Duodenal mucosa (tissue), 2 donors: ENCODE results near the gene REV3L.
"Not testable (repeated sequence)": the region's sequence is repeated elsewhere in the genome, so short reads cannot be mapped to it uniquely, and the experiment has no call there.

Experiments
- H3K27ac ChIP-seq: one replicate; pipeline ENCODE4 v1.7.0; 2013; ENCODE audit warnings: low read depth, low read length
- H3K27me3 ChIP-seq, 2 donors: one replicate each; pipeline ENCODE4 v1.7.0; 2013; ENCODE audit warnings: low read length in 2 of 2, control low read depth in 1 of 2; ENCODE audit not compliant: insufficient read depth in 2 of 2, control insufficient read depth in 1 of 2
- H3K36me3 ChIP-seq, 2 donors: one replicate each; pipeline ENCODE4 v1.7.0; 2013; ENCODE audit warnings: low read length in 2 of 2, control low read depth in 1 of 2; ENCODE audit not compliant: insufficient read depth in 2 of 2, control insufficient read depth in 1 of 2
- H3K4me1 ChIP-seq, 2 donors: one replicate each; pipeline ENCODE4 v1.7.0; 2013; ENCODE audit warnings: low read length in 2 of 2, control low read depth in 1 of 2; ENCODE audit not compliant: insufficient read depth in 2 of 2, control insufficient read depth in 1 of 2
- H3K4me3 ChIP-seq, 2 donors: one replicate each; pipeline ENCODE4 v1.7.0; 2013; ENCODE audit warnings: low read length in 2 of 2, low read depth in 1 of 2
- H3K9ac ChIP-seq, 2 donors: one replicate each; pipeline ENCODE4 v1.7.0; 2013; ENCODE audit warnings: low read length in 2 of 2, low read depth in 1 of 2
- H3K9me3 ChIP-seq, 2 donors: one replicate each; pipeline ENCODE4 v1.7.0; 2013; ENCODE audit warnings: low read length in 2 of 2, control low read depth in 1 of 2; ENCODE audit not compliant: control insufficient read depth in 1 of 2

The REV3L gene

DNA sequence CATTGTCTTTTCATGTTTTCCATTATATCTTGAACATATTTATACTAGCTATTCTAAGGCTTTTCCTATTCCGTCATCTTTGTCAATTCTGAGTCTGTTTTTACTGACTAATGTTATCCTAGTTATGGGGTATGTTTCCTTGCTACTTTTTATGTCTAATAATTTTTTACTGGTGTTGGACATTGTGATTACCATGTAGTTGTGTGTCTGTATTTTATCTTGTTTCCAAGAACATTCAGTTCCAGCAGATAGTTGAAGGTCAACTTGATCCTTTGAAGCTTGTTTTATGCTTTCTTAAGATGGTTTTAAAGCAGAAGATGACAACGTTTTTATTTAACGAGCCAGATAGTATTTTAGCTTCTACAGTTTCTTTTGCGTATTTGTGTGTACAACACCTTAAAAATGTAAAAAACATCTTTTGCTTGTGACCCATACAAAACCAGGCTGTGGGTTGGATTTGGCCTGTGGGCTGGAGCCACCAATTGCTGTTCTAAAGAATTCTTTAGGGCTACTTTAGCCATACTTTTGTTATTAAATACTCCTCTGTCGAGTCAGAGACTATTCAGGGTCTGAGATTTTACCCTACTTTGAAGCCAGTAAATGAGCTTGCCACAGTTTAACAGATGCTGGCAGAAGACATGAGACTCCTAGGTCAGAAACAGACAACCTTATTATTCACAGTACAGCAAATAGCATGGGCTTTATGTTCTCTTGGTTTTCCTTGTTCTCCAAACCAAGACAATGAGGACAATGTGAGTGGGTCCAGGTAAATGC, 38.7 kb upstream of the REV3L start:
- Histone ChIP-seq H3K4me1 (no peaks in the 10 kb centered on the region), H3K9me3 (no peaks in the 10 kb centered on the region), H3K9ac (no peak overlapping the region), H3K36me3 (no peaks in the 10 kb centered on the region), H3K27me3 (no peaks in the 10 kb centered on the region), H3K4me3 (no peak overlapping the region), H3K27ac (no peak overlapping the region)

DNA sequence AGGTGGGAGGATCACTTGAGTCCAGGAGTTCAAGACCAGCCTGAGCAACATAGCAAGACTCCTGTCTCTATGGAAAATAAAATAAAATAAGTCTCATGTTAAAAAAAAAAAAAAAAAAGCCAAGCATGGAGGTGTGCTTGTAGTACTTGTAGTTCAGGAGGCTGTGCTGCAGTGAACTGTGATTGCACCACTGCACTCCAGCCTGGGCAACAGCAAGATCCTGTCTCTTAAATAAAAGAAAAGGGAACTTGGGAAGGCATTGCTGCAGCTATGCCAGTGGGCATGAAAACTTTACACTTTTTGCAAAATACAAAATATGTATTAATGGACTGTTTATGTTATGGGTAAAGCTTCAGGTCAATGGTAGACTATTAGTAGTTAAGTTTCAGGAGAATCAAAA, 37.5 kb upstream of the REV3L start:
- Histone ChIP-seq H3K4me3 (no peak overlapping the region), H3K9me3 (no peaks in the 10 kb centered on the region), H3K27me3 (no peaks in the 10 kb centered on the region), H3K4me1 (no peaks in the 10 kb centered on the region), H3K36me3 (no peaks in the 10 kb centered on the region), H3K27ac (no peak overlapping the region), H3K9ac (no peak overlapping the region)

DNA sequence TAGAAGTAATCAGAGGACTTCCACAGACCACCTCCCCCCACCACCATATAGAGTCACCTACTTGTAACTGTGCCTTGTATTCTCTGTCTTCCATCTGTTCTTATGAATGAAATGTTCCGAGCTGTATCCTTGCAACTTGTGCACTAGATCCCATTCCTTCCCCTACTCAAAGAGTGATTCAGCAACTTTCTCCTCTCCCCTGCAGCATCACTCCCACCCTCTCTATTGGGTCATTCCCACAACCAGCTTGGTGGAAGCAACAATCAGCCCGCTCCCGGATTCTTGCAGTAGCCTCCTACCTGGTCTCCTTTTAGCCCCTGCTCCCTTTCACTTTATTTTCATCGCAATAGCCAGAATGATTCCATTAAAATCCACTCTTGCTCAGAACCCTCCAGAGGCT, 34.9 kb upstream of the REV3L start:
- Histone ChIP-seq H3K4me3 (no peak overlapping the region), H3K27me3 (no peaks in the 10 kb centered on the region), H3K36me3 (no peaks in the 10 kb centered on the region), H3K9me3 (no peaks in the 10 kb centered on the region), H3K4me1 (no peaks in the 10 kb centered on the region), H3K27ac (no peak overlapping the region), H3K9ac (no peak overlapping the region)

GRCh38 chr6:111515259-111515658, 32.2 kb upstream of the REV3L start:
- Histone ChIP-seq H3K27ac (no peak overlapping the region), H3K27me3 (no peaks in the 10 kb centered on the region), H3K9me3 (no peaks in the 10 kb centered on the region), H3K4me1 (no peaks in the 10 kb centered on the region), H3K36me3 (no peaks in the 10 kb centered on the region), H3K9ac (no peak overlapping the region), H3K4me3 (no peak overlapping the region)

DNA sequence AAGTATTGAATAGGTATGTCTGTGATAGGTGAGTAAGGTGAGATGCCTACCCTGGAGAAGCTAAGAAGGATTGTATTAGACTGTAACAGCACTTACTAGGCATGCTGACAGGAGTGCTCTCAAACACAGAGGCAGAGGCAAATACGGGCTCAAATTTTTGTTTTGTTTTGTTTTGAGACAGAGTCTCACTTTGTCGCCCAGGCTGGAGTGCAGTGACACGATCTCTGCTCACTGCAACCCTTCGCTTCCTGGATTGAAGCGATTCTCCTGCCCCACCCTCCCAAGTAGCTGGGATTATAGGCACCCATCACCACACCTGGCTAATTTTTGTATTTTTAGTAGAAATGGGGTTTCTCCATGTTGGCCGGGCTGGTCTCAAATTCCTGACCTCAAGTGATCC, 31.5 kb upstream of the REV3L start:
- not testable (repeated sequence) for H3K36me3 ChIP-seq, H3K27me3 ChIP-seq

DNA sequence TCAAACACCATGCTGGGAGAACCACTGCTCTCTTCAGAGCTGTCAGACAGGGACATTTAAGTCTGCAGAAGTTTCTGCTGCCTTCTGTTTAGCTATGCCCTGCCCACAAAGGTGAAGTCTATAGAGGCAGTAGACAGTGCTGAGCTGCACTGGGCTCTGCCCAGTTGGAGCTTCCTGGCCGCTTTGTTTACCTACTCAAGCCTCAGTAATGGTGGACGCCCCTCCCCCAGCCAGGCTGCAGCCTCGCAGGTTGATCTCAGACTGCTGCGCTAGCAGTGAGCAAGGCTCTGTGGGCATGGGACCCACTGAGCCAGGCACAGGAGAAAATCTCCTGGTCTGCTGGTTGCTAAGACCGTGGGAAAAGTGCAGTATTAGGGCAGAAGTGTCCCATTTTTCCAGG, 24.2 kb upstream of the REV3L start:
- not testable (repeated sequence) for H3K4me1 ChIP-seq, H3K36me3 ChIP-seq, H3K4me3 ChIP-seq, H3K27ac ChIP-seq, H3K9me3 ChIP-seq, H3K9ac ChIP-seq, H3K27me3 ChIP-seq

More for the DNA sequence above, 31.5 kb upstream of the REV3L start:
- not testable (repeated sequence) for H3K4me1 ChIP-seq, H3K9ac ChIP-seq, H3K4me3 ChIP-seq, H3K9me3 ChIP-seq, H3K27ac ChIP-seq

DNA sequence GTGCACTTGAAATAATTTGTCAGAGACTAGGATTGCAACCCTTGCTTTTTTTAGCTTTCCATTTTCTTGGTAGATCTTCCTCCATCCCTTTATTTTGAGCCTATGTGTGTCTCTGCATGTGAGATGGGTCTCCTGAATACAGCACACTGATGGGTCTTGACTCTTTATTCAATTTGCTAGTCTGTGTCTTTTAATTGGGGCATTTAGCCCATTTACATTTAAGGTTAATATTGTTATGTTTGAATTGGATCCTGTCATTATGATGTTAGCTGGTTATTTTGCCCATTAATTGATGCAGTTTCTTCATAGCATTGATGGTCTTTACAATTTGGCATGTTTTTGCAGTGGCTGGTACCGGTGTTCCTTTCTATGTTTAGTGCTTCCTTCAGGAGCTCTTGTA, 22.5 kb upstream of the REV3L start:
- H3K9ac ChIP-seq, H3K4me3 ChIP-seq, H3K27ac ChIP-seq, H3K9me3 ChIP-seq, H3K4me1 ChIP-seq, H3K27me3 ChIP-seq, H3K36me3 ChIP-seq: not testable (repeated sequence)

- no peaks in the 10 kb centered on the region for H3K36me3 ChIP-seq
- no peaks in the 10 kb centered on the region for H3K9me3 ChIP-seq
- H3K4me3 ChIP-seq, result no peak overlapping the region
- H3K27me3 ChIP-seq, result no peaks in the 10 kb centered on the region
- no peaks in the 10 kb centered on the region for H3K4me1 ChIP-seq
- H3K27ac ChIP-seq, result no peak overlapping the region
- H3K9ac ChIP-seq, result no peak overlapping the region
Measured at GRCh38 chr6:111503660-111504059, 20.6 kb upstream of the REV3L start.

GRCh38 chr6:111503194-111503593, 20.2 kb upstream of the REV3L start:
- Histone ChIP-seq H3K4me1 (no peaks in the 10 kb centered on the region), H3K36me3 (no peaks in the 10 kb centered on the region), H3K9ac (no peak overlapping the region), H3K9me3 (no peaks in the 10 kb centered on the region), H3K27me3 (no peaks in the 10 kb centered on the region), H3K4me3 (no peak overlapping the region), H3K27ac (no peak overlapping the region)

DNA sequence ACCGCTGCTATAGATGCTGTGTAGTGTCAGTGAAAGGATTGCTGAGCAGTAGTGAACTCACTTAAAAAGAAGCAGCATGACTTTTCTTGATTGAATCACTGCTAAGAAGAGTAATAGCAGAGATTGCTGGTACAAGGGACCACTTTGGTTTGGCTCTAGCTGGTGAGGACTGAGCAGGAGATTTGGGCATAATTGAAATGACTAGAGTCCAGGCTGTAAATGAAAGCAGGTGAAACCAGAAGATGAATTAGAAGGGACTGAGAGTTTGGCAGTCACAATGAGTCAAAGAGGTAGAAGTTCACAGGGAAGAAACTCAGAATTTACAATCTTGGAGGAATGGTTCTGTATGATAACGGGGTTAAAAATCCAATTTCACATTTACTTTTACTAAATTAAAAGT, 19.1 kb upstream of the REV3L start:
- Histone ChIP-seq H3K36me3 (no peaks in the 10 kb centered on the region), H3K9ac (no peak overlapping the region), H3K4me1 (no peaks in the 10 kb centered on the region), H3K9me3 (no peaks in the 10 kb centered on the region), H3K27me3 (no peaks in the 10 kb centered on the region), H3K4me3 (no peak overlapping the region), H3K27ac (no peak overlapping the region)
